Ishikawa (cell line): Measurements from ENCODE around the gene PPFIBP2.

Source experiments
- CEBPB ChIP-seq: IDR thresholded peaks from 2 replicates; pipeline ENCODE4 v1.6.1; 2012
- CREB1 ChIP-seq: IDR thresholded peaks from 2 replicates; pipeline ENCODE4 v1.6.1; 2012; ENCODE audit warnings: low read depth
- EGR1 ChIP-seq: IDR thresholded peaks from 2 replicates; pipeline ENCODE4 v1.6.1; 2012
- MAX ChIP-seq: IDR thresholded peaks from 2 replicates; pipeline ENCODE4 v1.6.1; 2012
- NFIC ChIP-seq: IDR thresholded peaks from 2 replicates; pipeline ENCODE4 v1.6.1; 2012
- RAD21 ChIP-seq: IDR thresholded peaks from 2 replicates; pipeline ENCODE4 v1.6.1; 2012; ENCODE audit warnings: low read depth
- TAF1 ChIP-seq: IDR thresholded peaks from 2 replicates; pipeline ENCODE4 v1.6.1; 2012; ENCODE audit warnings: low read depth, mild to moderate bottlenecking
- ZBTB7A ChIP-seq: IDR thresholded peaks from 2 replicates; pipeline ENCODE4 v1.6.1; 2012; ENCODE audit warnings: low read depth
- TF ChIP-seq, protein P1 (sequence below): IDR thresholded peaks from 2 replicates; pipeline ENCODE4 v1.6.1; 2012; ENCODE audit warnings: low read depth, mild to moderate bottlenecking
- TF ChIP-seq, protein P2 (sequence below): IDR thresholded peaks from 2 replicates; pipeline ENCODE4 v1.6.1; 2012

DNA sequence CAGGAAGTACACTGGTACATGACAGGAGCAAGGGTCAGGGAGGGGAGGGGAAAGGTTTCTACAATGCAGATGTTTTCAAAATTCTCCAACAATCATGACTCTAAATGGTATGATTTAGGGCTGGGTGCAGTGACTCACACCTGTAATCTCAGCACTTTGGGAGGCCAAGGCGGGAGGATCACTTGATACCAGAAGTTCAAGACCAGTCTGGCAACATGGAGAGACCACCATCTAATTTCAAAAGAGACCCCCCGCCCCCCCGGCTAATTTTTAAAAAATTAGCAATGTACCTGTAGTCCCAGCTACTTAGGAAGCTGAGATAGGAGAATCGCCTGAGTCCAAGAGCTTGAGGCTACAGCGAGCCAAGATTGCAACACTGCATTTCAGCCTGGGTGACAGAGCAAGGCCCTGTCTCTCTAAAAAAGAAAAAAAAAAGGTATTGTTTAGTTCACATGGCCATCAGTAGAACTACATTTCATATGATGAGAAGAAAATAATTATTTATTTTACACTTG, 44.4 kb upstream of the PPFIBP2 start:
- TF ChIP-seq CEBPB (no peak), RAD21 (no peak), EGR1 (no peak), TAF1 (no peak), ZBTB7A (no peak), CREB1 (no peak), MAX (no peak), NFIC (no peak)
- TF ChIP-seq, protein P1, sequence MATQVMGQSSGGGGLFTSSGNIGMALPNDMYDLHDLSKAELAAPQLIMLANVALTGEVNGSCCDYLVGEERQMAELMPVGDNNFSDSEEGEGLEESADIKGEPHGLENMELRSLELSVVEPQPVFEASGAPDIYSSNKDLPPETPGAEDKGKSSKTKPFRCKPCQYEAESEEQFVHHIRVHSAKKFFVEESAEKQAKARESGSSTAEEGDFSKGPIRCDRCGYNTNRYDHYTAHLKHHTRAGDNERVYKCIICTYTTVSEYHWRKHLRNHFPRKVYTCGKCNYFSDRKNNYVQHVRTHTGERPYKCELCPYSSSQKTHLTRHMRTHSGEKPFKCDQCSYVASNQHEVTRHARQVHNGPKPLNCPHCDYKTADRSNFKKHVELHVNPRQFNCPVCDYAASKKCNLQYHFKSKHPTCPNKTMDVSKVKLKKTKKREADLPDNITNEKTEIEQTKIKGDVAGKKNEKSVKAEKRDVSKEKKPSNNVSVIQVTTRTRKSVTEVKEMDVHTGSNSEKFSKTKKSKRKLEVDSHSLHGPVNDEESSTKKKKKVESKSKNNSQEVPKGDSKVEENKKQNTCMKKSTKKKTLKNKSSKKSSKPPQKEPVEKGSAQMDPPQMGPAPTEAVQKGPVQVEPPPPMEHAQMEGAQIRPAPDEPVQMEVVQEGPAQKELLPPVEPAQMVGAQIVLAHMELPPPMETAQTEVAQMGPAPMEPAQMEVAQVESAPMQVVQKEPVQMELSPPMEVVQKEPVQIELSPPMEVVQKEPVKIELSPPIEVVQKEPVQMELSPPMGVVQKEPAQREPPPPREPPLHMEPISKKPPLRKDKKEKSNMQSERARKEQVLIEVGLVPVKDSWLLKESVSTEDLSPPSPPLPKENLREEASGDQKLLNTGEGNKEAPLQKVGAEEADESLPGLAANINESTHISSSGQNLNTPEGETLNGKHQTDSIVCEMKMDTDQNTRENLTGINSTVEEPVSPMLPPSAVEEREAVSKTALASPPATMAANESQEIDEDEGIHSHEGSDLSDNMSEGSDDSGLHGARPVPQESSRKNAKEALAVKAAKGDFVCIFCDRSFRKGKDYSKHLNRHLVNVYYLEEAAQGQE, result no peak
- TF ChIP-seq, protein P2, sequence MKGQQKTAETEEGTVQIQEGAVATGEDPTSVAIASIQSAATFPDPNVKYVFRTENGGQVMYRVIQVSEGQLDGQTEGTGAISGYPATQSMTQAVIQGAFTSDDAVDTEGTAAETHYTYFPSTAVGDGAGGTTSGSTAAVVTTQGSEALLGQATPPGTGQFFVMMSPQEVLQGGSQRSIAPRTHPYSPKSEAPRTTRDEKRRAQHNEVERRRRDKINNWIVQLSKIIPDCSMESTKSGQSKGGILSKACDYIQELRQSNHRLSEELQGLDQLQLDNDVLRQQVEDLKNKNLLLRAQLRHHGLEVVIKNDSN, result no peak
